SU-DHL-6 (cell line): ENCODE measurements around the gene MOB4.

Source experiments
- H2AFZ ChIP-seq: fragments of 200-600 bp; sonication (generic); 2 replicates; pipeline ENCODE4 v1.6.1; 2014; ENCODE audit warnings: low read depth, mild to moderate bottlenecking, moderate library complexity, mixed read lengths, antibody characterized with exemption, low read length; ENCODE audit not compliant: severe bottlenecking
- H3F3A ChIP-seq: fragments of 200-600 bp; shearing (Covaris generic); 2 replicates; pipeline ENCODE4 v1.6.0; 2016; ENCODE audit warnings: antibody characterized with exemption, mild to moderate bottlenecking; ENCODE audit not compliant: insufficient read depth
- H3K27ac ChIP-seq: fragments of 200-600 bp; sonication (generic); 2 replicates; pipeline ENCODE4 v1.5.1; 2016; ENCODE audit warnings: low read depth, mild to moderate bottlenecking, low read length, moderate library complexity, mixed read lengths
- H3K27me3 ChIP-seq: fragments of 200-600 bp; sonication (generic), shearing (Covaris generic); 2 replicates; pipeline ENCODE4 v1.6.0; 2014; ENCODE audit warnings: mild to moderate bottlenecking, low read length
- H3K36me3 ChIP-seq: fragments of 200-600 bp; sonication (generic); 2 replicates; pipeline ENCODE4 v1.6.1; 2014; ENCODE audit warnings: mild to moderate bottlenecking, low read length, mixed read lengths
- H3K4me2 ChIP-seq: fragments of 300-600, 200-600 bp; shearing (Covaris generic), sonication (generic); 2 replicates; pipeline ENCODE4 v1.6.0; 2014; ENCODE audit warnings: low read length, low read depth, mild to moderate bottlenecking; ENCODE audit not compliant: poor library complexity, severe bottlenecking
- H3K4me3 ChIP-seq: fragments of 200-600 bp; sonication (generic); 2 replicates; pipeline ENCODE4 v1.5.1; 2014; ENCODE audit warnings: antibody characterized with exemption, low read length, mild to moderate bottlenecking, mixed read lengths; ENCODE audit not compliant: insufficient read depth, poor library complexity, severe bottlenecking
- H3K79me2 ChIP-seq: fragments of 200-600 bp; sonication (generic); 2 replicates; pipeline ENCODE4 v1.6.1; 2014; ENCODE audit warnings: mild to moderate bottlenecking, low read length, moderate library complexity; ENCODE audit not compliant: insufficient read depth
- H3K9ac ChIP-seq: fragments of 200-600 bp; sonication (generic); 2 replicates; pipeline ENCODE4 v1.7.0; 2014; ENCODE audit warnings: mild to moderate bottlenecking, low read length
- H3K9me2 ChIP-seq: fragments of 200-600 bp; sonication (generic); replicated peaks from 2 replicates; pipeline ENCODE4 v1.6.1; 2014; ENCODE audit warnings: low read length; ENCODE audit not compliant: insufficient read depth
- H3K9me3 ChIP-seq: fragments of 200-600 bp; sonication (generic); 2 replicates; pipeline ENCODE4 v1.6.1; 2014; ENCODE audit warnings: low read length, mixed read lengths; ENCODE audit not compliant: insufficient read depth
- H4K20me1 ChIP-seq: fragments of 200-600 bp; sonication (generic); 2 replicates; pipeline ENCODE4 v1.6.1; 2014; ENCODE audit warnings: low read depth, mild to moderate bottlenecking, antibody characterized with exemption, low read length, moderate library complexity, mixed read lengths
- CTCF ChIP-seq: fragments of 200-600 bp; sonication (generic); IDR thresholded peaks from one replicate; pipeline ENCODE4 v1.5.1; 2017; ENCODE audit warnings: antibody characterized with exemption, mild to moderate bottlenecking, low read length, moderate library complexity; ENCODE audit not compliant: insufficient read depth, poor library complexity, severe bottlenecking
- EZH2phosphoT487 ChIP-seq: fragments of 200-600 bp; sonication (generic), shearing (Covaris generic); conservative IDR thresholded peaks from 2 replicates; pipeline ENCODE4 v1.6.1; 2018; ENCODE audit warnings: mild to moderate bottlenecking, antibody characterized with exemption, low read length, moderate library complexity, mixed read lengths

Gene MOB4

GRCh38 chr2:197601726-197602125, 85.9 kb downstream of the MOB4 start:
- H4K20me1 ChIP-seq, result no peaks in the 10 kb centered on the region
- no peak overlapping the region for H3K4me3 ChIP-seq
- TF ChIP-seq EZH2phosphoT487, result no peak
- TF ChIP-seq CTCF, result no peak
- H3K4me2 ChIP-seq, result no peak overlapping the region
- no peak overlapping the region for H3K27ac ChIP-seq
- no peak overlapping the region for H2AFZ ChIP-seq
- no peaks in the 10 kb centered on the region for H3K9me2 ChIP-seq
- no peak overlapping the region for H3K9ac ChIP-seq
- H3K36me3 ChIP-seq, result no peaks in the 10 kb centered on the region
- H3K79me2 ChIP-seq, result no peaks in the 10 kb centered on the region
- H3F3A ChIP-seq, result no peaks in the 10 kb centered on the region
- no peaks in the 10 kb centered on the region for H3K27me3 ChIP-seq
- no peaks in the 10 kb centered on the region for H3K9me3 ChIP-seq
